Neural progenitor cell (in vitro differentiated cells): ENCODE results near the gene PRXL2A.

Source experiments
- CTCF ChIP-seq: fragments of 200-600 bp; sonication (generic); IDR thresholded peaks from 2 replicates; pipeline ENCODE4 v1.5.1; 2017; ENCODE audit warnings: antibody characterized with exemption, mild to moderate bottlenecking
- EZH2 ChIP-seq: fragments of 200-600 bp; sonication (generic); IDR thresholded peaks from 2 replicates; pipeline ENCODE4 v1.6.1; 2017; ENCODE audit warnings: antibody characterized with exemption, mild to moderate bottlenecking, moderate library complexity

- no peak for TF ChIP-seq CTCF
- no peak for TF ChIP-seq EZH2
Observed at GRCh38 chr10:80405626-80406025, 2.7 kb upstream of the PRXL2A start.
